ENCODE measurements around the gene CERS1.

DNA sequence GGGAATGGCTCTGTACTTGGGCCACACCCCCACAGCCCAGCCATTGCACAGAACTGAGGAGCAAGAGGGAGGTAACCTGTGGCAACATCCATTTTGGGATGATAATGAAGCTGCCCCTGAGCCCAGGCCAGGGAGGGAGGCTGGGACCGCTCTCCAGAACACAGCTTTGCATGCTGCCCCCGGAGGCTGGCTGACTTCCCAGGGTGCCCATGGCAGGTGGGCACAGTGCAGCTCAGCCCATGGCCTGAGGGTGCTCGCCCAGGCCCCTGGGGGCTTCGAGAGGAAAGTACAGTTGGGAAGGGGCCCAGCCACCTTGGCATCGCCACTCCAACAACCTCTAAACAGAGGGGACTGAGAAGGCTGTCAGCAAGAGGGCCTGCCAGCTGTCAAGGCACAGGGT lies 17.5 kb upstream of the CERS1 start:
- TF ChIP-seq CTCF (conservative IDR thresholded peaks at IDR 0.05) (no peak), EZH2 (IDR thresholded peaks at IDR 0.05; ENCODE audit: low read depth) (no peak)

All from PC-9 (cell line).